ENCODE results near the gene APBB2. TPM values are rescaled to one million over a fixed set of nuclear protein-coding genes. Genes with fewer than 3 reads are reported as not detected.

The APBB2 gene
- total RNA-seq, 2 experiments from 2014 or later, result 0.22 TPM; not detected in 1

DNA sequence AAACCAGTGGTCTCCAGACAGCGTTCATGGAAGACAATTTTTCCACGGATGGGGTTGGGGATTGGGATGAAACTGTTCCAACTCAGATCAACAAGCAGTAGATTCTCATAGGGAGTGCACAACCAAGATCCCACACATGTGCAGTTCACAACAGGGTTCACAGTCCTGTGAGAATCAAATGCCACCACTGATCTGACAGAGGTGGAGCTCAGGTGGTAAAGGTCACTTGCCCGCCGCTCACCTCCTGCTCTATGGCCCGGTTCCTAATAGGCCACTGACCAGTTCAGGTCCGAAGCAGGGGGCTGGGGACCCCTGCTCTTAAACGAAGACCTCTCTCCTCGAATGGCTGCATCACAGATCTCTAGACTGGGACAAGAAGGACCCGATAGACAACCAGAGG is 4.4 kb downstream of the APBB2 start:
- ChIA-PET POLR2A (no interaction called here), CTCF (no interaction called here)
- TF ChIP-seq, protein P1, sequence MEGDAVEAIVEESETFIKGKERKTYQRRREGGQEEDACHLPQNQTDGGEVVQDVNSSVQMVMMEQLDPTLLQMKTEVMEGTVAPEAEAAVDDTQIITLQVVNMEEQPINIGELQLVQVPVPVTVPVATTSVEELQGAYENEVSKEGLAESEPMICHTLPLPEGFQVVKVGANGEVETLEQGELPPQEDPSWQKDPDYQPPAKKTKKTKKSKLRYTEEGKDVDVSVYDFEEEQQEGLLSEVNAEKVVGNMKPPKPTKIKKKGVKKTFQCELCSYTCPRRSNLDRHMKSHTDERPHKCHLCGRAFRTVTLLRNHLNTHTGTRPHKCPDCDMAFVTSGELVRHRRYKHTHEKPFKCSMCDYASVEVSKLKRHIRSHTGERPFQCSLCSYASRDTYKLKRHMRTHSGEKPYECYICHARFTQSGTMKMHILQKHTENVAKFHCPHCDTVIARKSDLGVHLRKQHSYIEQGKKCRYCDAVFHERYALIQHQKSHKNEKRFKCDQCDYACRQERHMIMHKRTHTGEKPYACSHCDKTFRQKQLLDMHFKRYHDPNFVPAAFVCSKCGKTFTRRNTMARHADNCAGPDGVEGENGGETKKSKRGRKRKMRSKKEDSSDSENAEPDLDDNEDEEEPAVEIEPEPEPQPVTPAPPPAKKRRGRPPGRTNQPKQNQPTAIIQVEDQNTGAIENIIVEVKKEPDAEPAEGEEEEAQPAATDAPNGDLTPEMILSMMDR (IDR thresholded peaks at IDR 0.05), result no peak
- Mint-ChIP-seq H3K36me3 (ENCODE audit: low read depth) (no peaks in the 10 kb centered on the region), H3K4me3 (no peak overlapping the region), H3K27me3 (peaks cover 58% of the 10 kb centered on the region), H3K9me3 (no peaks in the 10 kb centered on the region), H3K27ac (no peak overlapping the region), H3K4me1 (ENCODE audit: low read depth) (peaks cover 15% of the 10 kb centered on the region)
- H3K4me1 ChIP-seq (ENCODE audit: insufficient read depth, low read length), result peaks cover 12% of the 10 kb centered on the region
- intact Hi-C loops (cut with DNase I, micrococcal nuclease), result loop anchor here (5.0 to 10.0 kb wide), 2 partner anchors 235 to 283 kb away; no protein-coding TSS in a partner anchor
- H3K27ac ChIP-seq (ENCODE audit: low read depth in 1 of 2, low read length in 2 of 2), result no peak overlapping the region
- DNase-seq, result no peak
- peaks cover 0 to 12% of the 10 kb centered on the region in 2 experiments for H3K9me3 ChIP-seq (ENCODE audit: control insufficient read depth in 1 of 2, insufficient read depth in 1 of 2, low read length in 2 of 2)
- no peaks in the 10 kb centered on the region for H3K36me3 ChIP-seq (ENCODE audit: insufficient read depth, low read length)
- H3K4me3 ChIP-seq (ENCODE audit: low read length), result no peak overlapping the region
- no peak for ATAC-seq (ENCODE audit: poor library complexity)
- H3K27me3 ChIP-seq (ENCODE audit: control insufficient read depth in 1 of 2, insufficient read depth in 2 of 2, low read length in 2 of 2), result peaks cover 21 to 30% of the 10 kb centered on the region in 2 experiments

DNA sequence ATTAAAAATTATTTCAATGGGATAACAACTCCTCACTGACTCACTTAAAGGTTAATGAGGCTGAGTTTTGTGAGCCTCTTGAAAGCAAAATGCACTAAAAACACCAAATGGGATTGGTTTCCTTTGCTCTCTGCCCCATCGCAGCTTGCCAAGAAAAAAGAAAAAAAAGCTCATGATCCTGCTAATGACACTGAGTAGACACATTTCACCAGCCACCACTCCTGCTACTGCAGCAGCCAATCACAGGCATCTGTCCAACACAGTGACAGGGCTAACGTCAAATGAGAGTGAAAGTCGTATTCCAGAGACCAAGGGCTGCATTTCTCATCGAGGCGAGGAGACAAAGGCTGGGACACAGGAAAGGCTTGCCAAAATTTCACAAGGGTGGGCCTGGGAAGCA is 5.2 kb downstream of the APBB2 start:
- intact Hi-C loops (cut with DNase I, micrococcal nuclease), result no loop called here

DNA sequence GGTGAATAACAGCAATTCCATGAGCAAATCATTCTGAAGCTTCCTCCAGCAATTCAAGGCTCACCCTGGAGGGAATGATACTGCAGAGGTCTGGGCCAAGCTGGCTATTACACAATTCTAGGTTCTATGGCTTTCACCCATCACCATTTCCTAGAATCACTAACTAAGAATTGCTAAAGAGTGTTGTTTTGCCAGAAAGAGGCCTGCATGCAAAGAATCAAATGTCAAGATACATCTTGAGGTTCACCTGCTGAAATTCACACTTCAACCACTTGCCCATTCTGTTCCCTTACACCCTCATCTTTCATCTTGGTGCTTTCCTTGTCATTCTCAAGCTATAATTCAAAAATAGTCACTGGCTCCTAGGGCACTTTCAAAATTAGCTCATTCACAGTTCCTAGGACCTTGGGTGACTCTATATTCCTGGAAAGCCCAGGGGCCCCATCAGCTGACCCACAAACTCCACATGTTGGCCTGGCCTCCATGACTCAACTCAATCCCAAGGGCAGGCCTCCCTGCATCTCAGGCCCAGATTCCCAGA is 7.0 kb downstream of the APBB2 start:
- H3K4me3 ChIP-seq (ENCODE audit: low read length), result no peak overlapping the region
- ChIA-PET POLR2A (no interaction called here), CTCF (no interaction called here)
- intact Hi-C loops (cut with DNase I, micrococcal nuclease), result no loop called here
- DNase-seq, result no peak
- TF ChIP-seq, protein P1 (IDR thresholded peaks at IDR 0.05), result no peak
- H3K4me1 ChIP-seq (ENCODE audit: insufficient read depth, low read length), result no peaks in the 10 kb centered on the region
- H3K36me3 Mint-ChIP-seq (ENCODE audit: low read depth), result no peaks in the 10 kb centered on the region
- no peaks in the 10 kb centered on the region for H3K9me3 ChIP-seq (ENCODE audit: control insufficient read depth in 1 of 2, insufficient read depth in 1 of 2, low read length in 2 of 2)
- H3K27ac Mint-ChIP-seq, result no peak overlapping the region
- no peak overlapping the region for H3K27ac ChIP-seq (ENCODE audit: low read depth in 1 of 2, low read length in 2 of 2)
- H3K4me1 Mint-ChIP-seq (ENCODE audit: low read depth), result peaks cover under 1% of the 10 kb centered on the region
- peaks cover 64% of the 10 kb centered on the region for H3K27me3 Mint-ChIP-seq
- H3K36me3 ChIP-seq (ENCODE audit: insufficient read depth, low read length), result no peaks in the 10 kb centered on the region
- ATAC-seq (ENCODE audit: poor library complexity), result no peak
- no peak overlapping the region for H3K4me3 Mint-ChIP-seq
- H3K9me3 Mint-ChIP-seq, result no peaks in the 10 kb centered on the region
- H3K27me3 ChIP-seq (ENCODE audit: control insufficient read depth in 1 of 2, insufficient read depth in 2 of 2, low read length in 2 of 2), result peaks cover 6 to 7% of the 10 kb centered on the region in 2 experiments

More for the DNA sequence above, 5.2 kb downstream of the APBB2 start:
- H3K9me3 Mint-ChIP-seq, result no peaks in the 10 kb centered on the region
- no peaks in the 10 kb centered on the region for H3K36me3 ChIP-seq (ENCODE audit: insufficient read depth, low read length)
- H3K27ac Mint-ChIP-seq, result no peak overlapping the region
- peaks cover 0 to 6% of the 10 kb centered on the region in 2 experiments for H3K9me3 ChIP-seq (ENCODE audit: control insufficient read depth in 1 of 2, insufficient read depth in 1 of 2, low read length in 2 of 2)
- H3K4me1 ChIP-seq (ENCODE audit: insufficient read depth, low read length), result peaks cover 7% of the 10 kb centered on the region
- ATAC-seq (ENCODE audit: poor library complexity), result no peak
- DNase-seq, result no peak
- H3K4me1 Mint-ChIP-seq (ENCODE audit: low read depth), result peaks cover 13% of the 10 kb centered on the region
- no peak overlapping the region for H3K27ac ChIP-seq (ENCODE audit: low read depth in 1 of 2, low read length in 2 of 2)
- no peak overlapping the region for H3K4me3 Mint-ChIP-seq
- peaks cover 19 to 23% of the 10 kb centered on the region in 2 experiments for H3K27me3 ChIP-seq (ENCODE audit: control insufficient read depth in 1 of 2, insufficient read depth in 2 of 2, low read length in 2 of 2)
- TF ChIP-seq, protein P1 (IDR thresholded peaks at IDR 0.05), result no peak
- no peaks in the 10 kb centered on the region for H3K36me3 Mint-ChIP-seq (ENCODE audit: low read depth)
- peaks cover 63% of the 10 kb centered on the region for H3K27me3 Mint-ChIP-seq
- POLR2A ChIA-PET, result no interaction called here
- no peak overlapping the region for H3K4me3 ChIP-seq (ENCODE audit: low read length)
- CTCF ChIA-PET, result no interaction called here
